H4 (cell line): ENCODE results near the gene PLXNA1. TPM values are rescaled to one million over a fixed set of nuclear protein-coding genes. Genes with fewer than 3 reads are reported as not detected.

Experiments used
- DNase-seq: peaks from one replicate; pipeline ENCODE4 v3.0.0-alpha.2; 2015; ENCODE audit warnings: low spot score
- total RNA-seq: library from RNA; depleted of rRNA; stranded (reverse); fragments of >200 nt; shearing (Covaris generic); gene quantifications from 2 replicates; pipeline ENCODE4 v1.2.3, GENCODE V29; 2014

PLXNA1 gene
- total RNA-seq, 1 experiment from 2014 or later, result 15.9 TPM

DNA sequence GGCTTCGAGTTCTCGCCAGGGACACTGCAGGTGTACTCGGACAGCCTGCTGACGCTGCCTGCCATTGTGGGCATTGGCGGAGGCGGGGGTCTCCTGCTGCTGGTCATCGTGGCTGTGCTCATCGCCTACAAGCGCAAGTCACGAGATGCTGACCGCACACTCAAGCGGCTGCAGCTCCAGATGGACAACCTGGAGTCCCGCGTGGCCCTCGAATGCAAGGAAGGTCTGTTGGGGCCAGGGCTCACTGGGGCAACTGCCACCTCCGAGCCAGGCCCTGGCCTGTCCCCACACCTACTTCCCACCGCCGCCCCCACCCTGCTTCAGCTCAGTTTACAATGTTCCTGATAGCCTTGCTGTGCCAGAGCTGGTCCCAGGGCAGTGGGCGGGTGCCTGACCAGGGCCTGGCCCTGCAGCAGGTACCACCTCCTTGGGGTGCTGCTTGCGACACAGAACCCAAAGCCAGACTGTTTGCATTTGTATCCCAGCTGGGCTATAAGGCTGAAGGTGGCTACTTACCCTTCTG, 35.5 kb downstream of the PLXNA1 start:
- DNase-seq, result no peak

- no peak for DNase-seq
Observed at GRCh38 chr3:127019449-127019848, 36.5 kb downstream of the PLXNA1 start.

GRCh38 chr3:127020543-127020942, 37.6 kb downstream of the PLXNA1 start:
- DNase-seq, result no peak

DNA sequence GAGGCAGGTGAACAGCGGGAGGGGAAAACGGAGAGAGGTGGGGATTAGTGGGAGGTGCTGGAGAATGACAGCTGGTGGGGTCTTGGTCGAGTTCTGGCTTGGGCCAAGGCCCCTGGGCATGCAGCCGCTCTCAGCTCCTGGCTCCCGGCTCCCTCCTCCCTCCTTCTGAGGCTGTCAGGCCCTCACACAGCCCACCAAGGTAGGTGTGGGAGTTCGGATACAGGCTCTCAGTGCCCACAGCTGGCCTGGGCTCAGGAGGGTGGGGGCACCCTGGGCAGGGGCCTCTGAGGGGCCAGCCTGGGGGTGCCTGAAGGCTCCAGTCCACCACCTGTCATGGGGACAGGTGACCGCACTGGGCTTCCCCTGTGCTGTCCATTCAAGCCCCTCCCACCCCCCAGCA, 39.9 kb downstream of the PLXNA1 start:
- DNase-seq, result no peak

- no peak for DNase-seq
Observed at GRCh38 chr3:127025456-127025855, 42.5 kb downstream of the PLXNA1 start.

DNA sequence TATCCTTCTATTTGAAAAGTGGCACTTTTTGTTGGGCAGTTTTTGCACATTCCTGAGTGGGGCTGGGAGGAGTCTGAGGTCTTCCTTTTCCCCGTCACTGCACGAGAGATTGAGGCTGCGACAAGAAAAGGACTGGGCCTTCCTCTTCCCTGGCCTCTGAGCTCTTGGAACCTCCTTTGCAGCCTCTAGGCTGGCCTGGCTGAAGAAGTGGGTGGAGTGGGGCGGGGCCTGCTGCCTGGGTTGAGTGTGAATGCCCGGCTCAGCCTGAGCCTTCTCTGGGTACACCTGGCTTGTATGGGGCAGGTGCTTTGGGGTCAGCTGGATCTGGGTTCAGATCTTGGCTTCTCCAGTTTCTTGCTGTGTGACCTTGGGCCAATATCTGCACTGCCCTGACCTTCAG, 43.1 kb downstream of the PLXNA1 start:
- DNase-seq, result no peak

GRCh38 chr3:127026661-127027060, 43.7 kb downstream of the PLXNA1 start:
- no peak for DNase-seq

- DNase-seq, result no peak
Observed at GRCh38 chr3:127027061-127027735, 44.3 kb downstream of the PLXNA1 start.

- no peak for DNase-seq
Observed at GRCh38 chr3:127027811-127028548, 45.1 kb downstream of the PLXNA1 start.

- no peak for DNase-seq
Observed at GRCh38 chr3:127028781-127029657, 46.1 kb downstream of the PLXNA1 start.

GRCh38 chr3:127029658-127030507, 47.0 kb downstream of the PLXNA1 start:
- no peak for DNase-seq

DNA sequence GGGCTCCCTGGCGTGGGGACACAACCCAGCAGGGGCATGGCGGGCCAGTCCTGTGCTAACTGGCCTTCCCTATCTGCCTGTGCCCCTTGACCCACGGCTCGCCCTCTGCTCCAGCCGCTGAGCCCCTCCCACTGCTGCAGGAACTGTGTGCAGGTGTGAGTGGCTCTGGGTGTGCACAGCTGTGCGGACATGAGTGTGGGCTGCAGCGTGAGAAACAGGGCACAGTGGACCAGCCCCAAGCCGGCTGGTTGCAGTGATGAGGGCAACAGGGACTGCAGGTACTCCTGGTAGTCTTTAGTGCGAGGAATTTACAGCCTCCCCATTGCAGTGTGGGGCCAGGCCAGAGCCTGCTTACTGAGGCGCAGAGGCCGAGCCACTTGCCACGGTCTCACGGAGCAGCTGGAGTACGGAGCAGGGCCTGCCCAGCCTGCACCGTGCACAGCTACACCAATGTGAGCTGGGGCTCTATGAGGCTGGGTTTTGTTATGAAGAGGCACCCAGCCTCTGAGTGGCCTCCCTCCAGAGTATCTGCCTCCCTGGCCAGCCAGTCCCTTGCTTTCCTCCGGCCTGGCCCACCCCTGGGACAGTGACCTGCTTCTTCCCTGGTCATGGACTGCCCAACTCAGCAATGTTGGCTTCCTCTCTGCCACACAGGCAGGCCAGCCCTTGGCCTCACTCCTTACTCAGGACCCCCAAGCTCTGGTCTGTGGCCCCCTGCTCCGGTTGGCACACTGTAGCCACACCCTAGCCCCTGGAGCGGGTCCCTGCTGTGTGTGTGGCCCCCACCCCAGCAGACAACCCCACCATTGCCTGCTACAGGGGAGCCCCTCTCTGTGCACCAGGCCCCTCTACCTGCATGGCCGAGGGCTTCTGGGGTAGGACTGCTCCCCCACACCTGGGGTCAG, 47.8 kb downstream of the PLXNA1 start:
- no peak for DNase-seq

- no peak for DNase-seq
Observed at GRCh38 chr3:127031413-127031810, 48.5 kb downstream of the PLXNA1 start.

DNA sequence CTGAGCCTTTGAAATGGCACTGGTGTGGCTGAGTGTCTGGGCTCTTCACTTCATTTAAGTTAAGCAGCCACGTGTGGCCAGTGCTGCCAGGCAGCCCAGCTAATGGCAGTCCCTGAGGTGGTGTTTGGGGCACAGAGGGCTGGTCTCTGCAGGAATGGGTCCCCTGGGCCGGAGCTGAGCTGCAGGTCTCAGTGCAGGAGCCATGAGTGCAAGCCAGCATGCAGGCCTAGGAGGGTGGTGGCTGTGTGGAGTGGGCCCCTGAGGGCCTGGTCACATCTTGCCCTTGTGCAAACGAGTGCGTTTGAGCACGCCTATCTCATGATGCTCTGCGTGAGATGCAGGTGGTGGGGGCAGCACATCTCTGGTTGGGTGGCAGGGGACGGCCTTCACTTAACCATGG, 48.9 kb downstream of the PLXNA1 start:
- no peak for DNase-seq

GRCh38 chr3:127032296-127032990, 49.5 kb downstream of the PLXNA1 start:
- no peak for DNase-seq
